Liver (tissue), 9 donors: ENCODE measurements around the gene TMEM131. TPM values are rescaled to one million over a fixed set of nuclear protein-coding genes. Genes with fewer than 3 reads are reported as not detected.
"Not testable (repeated sequence)": the region's sequence is repeated elsewhere in the genome, so short reads cannot be mapped to it uniquely, and the experiment has no call there.

Experiments
- DNase-seq: peaks from one replicate; pipeline ENCODE4 v3.0.0-alpha.2; 2017; ENCODE audit warnings: low spot score
- H3K27ac ChIP-seq, 2 donors: one replicate each; pipeline ENCODE4 v1.7.0; 2013; ENCODE audit warnings: inconsistent platforms in 2 of 2, low read length in 2 of 2, control low read depth in 1 of 2, low read depth in 1 of 2, mild to moderate bottlenecking in 1 of 2
- H3K27me3 ChIP-seq, 4 donors: one replicate each; pipeline versions ENCODE4 v1.6.1 to v1.7.0; 2013; ENCODE audit warnings: low read length in 3 of 4, inconsistent platforms in 1 of 4, mild to moderate bottlenecking in 1 of 4, moderate library complexity in 1 of 4; ENCODE audit not compliant: control insufficient read depth in 4 of 4, insufficient read depth in 4 of 4
- H3K36me3 ChIP-seq, 4 donors: one replicate each; pipeline versions ENCODE4 v1.6.1 to v1.7.0; 2013; ENCODE audit warnings: low read length in 3 of 4, mild to moderate bottlenecking in 3 of 4, low read depth in 1 of 4, moderate library complexity in 1 of 4; ENCODE audit not compliant: control insufficient read depth in 4 of 4, insufficient read depth in 3 of 4
- H3K4me1 ChIP-seq, 4 donors: one replicate each; pipeline versions ENCODE4 v1.6.1 to v1.7.0; 2013; ENCODE audit warnings: low read length in 3 of 4, mild to moderate bottlenecking in 3 of 4, moderate library complexity in 1 of 4; ENCODE audit not compliant: control insufficient read depth in 4 of 4, insufficient read depth in 4 of 4
- H3K4me3 ChIP-seq, 3 donors: one replicate each; pipeline versions ENCODE4 v1.6.1 to v1.7.0; 2013; ENCODE audit warnings: low read length in 3 of 3, control low read depth in 1 of 3, low read depth in 1 of 3, mild to moderate bottlenecking in 1 of 3
- H3K9ac ChIP-seq, 2 donors: one replicate each; pipeline ENCODE4 v1.7.0; 2013; ENCODE audit warnings: low read length in 2 of 2, mild to moderate bottlenecking in 2 of 2, moderate library complexity in 2 of 2, control low read depth in 1 of 2, low read depth in 1 of 2
- H3K9me3 ChIP-seq, 4 donors: one replicate each; pipeline versions ENCODE4 v1.6.1 to v1.7.0; 2013; ENCODE audit warnings: low read length in 3 of 4; ENCODE audit not compliant: control insufficient read depth in 4 of 4
- ATF3 ChIP-seq: IDR thresholded peaks from 2 replicates; pipeline ENCODE4 v1.6.1; 2016; ENCODE audit warnings: antibody characterized with exemption
- CTCF ChIP-seq: fragments of 150-350 bp; IDR thresholded peaks from 2 replicates; pipeline ENCODE4 v1.5.1; 2017; ENCODE audit warnings: improper control_type of control experiment, low read depth, low read length; ENCODE audit not compliant: missing input control
- EGR1 ChIP-seq, 2 donors: IDR thresholded peaks; 2 replicates each; pipeline ENCODE4 v1.6.1; 2016 to 2018; ENCODE audit warnings: antibody characterized with exemption in 2 of 2, low read depth in 2 of 2
- GABPA ChIP-seq, 2 donors: IDR thresholded peaks in 1 of 2; conservative IDR thresholded peaks in 1 of 2; 2 replicates each; pipeline ENCODE4 v1.6.1; 2016; ENCODE audit warnings: antibody characterized with exemption in 2 of 2, mild to moderate bottlenecking in 1 of 2, moderate library complexity in 1 of 2
- HNF4A ChIP-seq, 2 donors: conservative IDR thresholded peaks; 2 replicates each; pipeline ENCODE4 v1.6.1; 2016; ENCODE audit warnings: antibody characterized with exemption in 2 of 2, mild to moderate bottlenecking in 2 of 2
- HNF4G ChIP-seq: IDR thresholded peaks from 2 replicates; pipeline ENCODE4 v1.6.1; 2016; ENCODE audit warnings: antibody characterized with exemption
- JUND ChIP-seq, 2 donors: IDR thresholded peaks; 2 replicates each; pipeline ENCODE4 v1.6.1; 2016; ENCODE audit warnings: antibody characterized with exemption in 2 of 2
- MAX ChIP-seq: IDR thresholded peaks from 2 replicates; pipeline ENCODE4 v1.6.1; 2016; ENCODE audit warnings: antibody characterized with exemption
- RAD21 ChIP-seq, 2 donors: IDR thresholded peaks; 2 replicates each; pipeline ENCODE4 v1.6.1; 2016; ENCODE audit warnings: antibody characterized with exemption in 2 of 2, mild to moderate bottlenecking in 2 of 2
- REST ChIP-seq: IDR thresholded peaks from 2 replicates; pipeline ENCODE4 v1.6.1; 2016; ENCODE audit warnings: antibody characterized with exemption, mild to moderate bottlenecking
- RXRA ChIP-seq, 2 donors: IDR thresholded peaks; 2 replicates each; pipeline ENCODE4 v1.6.1; 2017 to 2018; ENCODE audit warnings: antibody characterized with exemption in 2 of 2, mild to moderate bottlenecking in 1 of 2
- SP1 ChIP-seq: IDR thresholded peaks from 2 replicates; pipeline ENCODE4 v1.6.1; 2018; ENCODE audit warnings: antibody characterized with exemption, mild to moderate bottlenecking
- YY1 ChIP-seq: IDR thresholded peaks from 2 replicates; pipeline ENCODE4 v1.6.1; 2016; ENCODE audit warnings: antibody characterized with exemption, mild to moderate bottlenecking
- WGBS: extraction: QIAGEN DNeasy Blood & Tissue Kit; methylation state at CpG from one replicate; pipeline ENCODE4 v1.1.7; 2013; 5-methylcytosine and 5-hydroxymethylcytosine counted together
- polyA plus RNA-seq, 2 donors: library from polyadenylated mRNA; stranded (reverse) in 1 of 2; unstranded in 1 of 2; fragments of 200-250 nt in 1 of 2; fragments of >200 nt in 1 of 2; fragmentation: Nextera tagmentation in 1 of 2; extraction: Ambion mirVana in 1 of 2; gene quantifications; one replicate each; pipeline versions ENCODE4 v1.2.1 to v1.2.3, GENCODE V29; 2013 to 2015
- total RNA-seq, 2 donors: library from RNA; depleted of rRNA; stranded (reverse); fragments of >200 nt; gene quantifications; one replicate each; pipeline ENCODE4 v1.2.3, GENCODE V29; 2014
- TF ChIP-seq, protein P1 (sequence below): IDR thresholded peaks from 2 replicates; pipeline ENCODE4 v1.6.1; 2016; ENCODE audit warnings: antibody characterized with exemption
- donor health status: healthy.
- donor health status: healthy.
- donor health status: healthy.
- donor health status: healthy.
- donor health status: healthy.

The TMEM131 gene
- total and polyA plus RNA-seq, 4 donors = 6.1 to 22.8 (median 11.2) TPM

DNA sequence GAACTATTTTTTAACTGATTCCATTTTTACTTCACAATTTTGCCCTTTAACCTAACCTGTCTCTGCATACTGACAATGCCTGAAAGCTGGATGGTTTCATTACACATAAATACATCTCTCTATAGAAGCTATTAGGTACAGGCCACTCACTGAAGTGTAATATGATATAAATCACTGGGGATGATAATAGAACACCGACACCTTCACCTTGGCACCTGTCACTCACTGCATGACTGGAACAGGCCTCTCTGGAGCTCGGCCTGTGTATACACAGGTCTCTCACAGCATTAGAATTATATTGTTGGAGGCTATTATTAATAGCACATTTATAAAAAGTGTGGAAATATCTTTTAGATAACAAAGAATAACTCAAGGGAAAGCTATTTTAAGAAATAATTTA lies 138.2 kb downstream of the TMEM131 start:
- TF ChIP-seq CTCF (no peak), GABPA (IDR thresholded peaks at IDR 0.05 in 1 of 2, conservative IDR thresholded peaks at IDR 0.05 in 1 of 2) (no peak), HNF4G (no peak), REST (no peak), RXRA (IDR thresholded peaks at IDR 0.05) (no peak)
- TF ChIP-seq, protein P1, sequence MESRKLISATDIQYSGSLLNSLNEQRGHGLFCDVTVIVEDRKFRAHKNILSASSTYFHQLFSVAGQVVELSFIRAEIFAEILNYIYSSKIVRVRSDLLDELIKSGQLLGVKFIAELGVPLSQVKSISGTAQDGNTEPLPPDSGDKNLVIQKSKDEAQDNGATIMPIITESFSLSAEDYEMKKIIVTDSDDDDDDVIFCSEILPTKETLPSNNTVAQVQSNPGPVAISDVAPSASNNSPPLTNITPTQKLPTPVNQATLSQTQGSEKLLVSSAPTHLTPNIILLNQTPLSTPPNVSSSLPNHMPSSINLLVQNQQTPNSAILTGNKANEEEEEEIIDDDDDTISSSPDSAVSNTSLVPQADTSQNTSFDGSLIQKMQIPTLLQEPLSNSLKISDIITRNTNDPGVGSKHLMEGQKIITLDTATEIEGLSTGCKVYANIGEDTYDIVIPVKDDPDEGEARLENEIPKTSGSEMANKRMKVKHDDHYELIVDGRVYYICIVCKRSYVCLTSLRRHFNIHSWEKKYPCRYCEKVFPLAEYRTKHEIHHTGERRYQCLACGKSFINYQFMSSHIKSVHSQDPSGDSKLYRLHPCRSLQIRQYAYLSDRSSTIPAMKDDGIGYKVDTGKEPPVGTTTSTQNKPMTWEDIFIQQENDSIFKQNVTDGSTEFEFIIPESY = no peak
- no peak for DNase-seq
- WGBS = 95% methylated on average over 2 of the region's 2 CpGs
- no peak overlapping the region for H3K9ac ChIP-seq
- no peaks in the 10 kb centered on the region for H3K9me3 ChIP-seq
- H3K27me3 ChIP-seq = no peaks in the 10 kb centered on the region
- no peak overlapping the region for H3K27ac ChIP-seq
- no peak overlapping the region for H3K4me3 ChIP-seq
- H3K36me3 ChIP-seq = peaks cover 0 to 3% (median under 1%) of the 10 kb centered on the region in 4 donors
- H3K4me1 ChIP-seq = no peaks in the 10 kb centered on the region

DNA sequence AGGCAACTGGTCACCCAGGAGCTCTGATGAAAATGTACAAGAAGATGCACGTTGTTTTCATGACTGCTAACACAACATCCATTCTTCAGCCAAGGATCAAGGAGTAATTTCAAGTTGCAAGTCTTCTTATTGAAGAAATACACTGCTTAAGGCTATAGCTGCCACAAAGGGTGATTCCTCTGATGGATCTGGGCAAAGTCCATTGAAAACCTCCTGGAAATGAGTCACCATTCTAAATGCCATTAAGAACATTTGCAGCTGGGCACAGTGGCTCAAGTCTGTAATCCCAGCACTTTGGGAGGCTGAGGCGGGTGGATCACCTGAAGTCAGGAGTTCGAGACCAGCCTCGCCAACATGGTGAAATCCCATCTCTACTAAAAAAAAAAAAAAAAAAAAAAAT lies 142.7 kb downstream of the TMEM131 start:
- not testable (repeated sequence) for H3K9ac ChIP-seq, H3K9me3 ChIP-seq, H3K4me3 ChIP-seq, H3K27ac ChIP-seq, H3K4me1 ChIP-seq, H3K27me3 ChIP-seq, H3K36me3 ChIP-seq, DNase-seq
- peak; percentile 8 to 25 for TF ChIP-seq HNF4A (conservative IDR thresholded peaks at IDR 0.05)
- 95% methylated on average over 4 of the region's 4 CpGs for WGBS

DNA sequence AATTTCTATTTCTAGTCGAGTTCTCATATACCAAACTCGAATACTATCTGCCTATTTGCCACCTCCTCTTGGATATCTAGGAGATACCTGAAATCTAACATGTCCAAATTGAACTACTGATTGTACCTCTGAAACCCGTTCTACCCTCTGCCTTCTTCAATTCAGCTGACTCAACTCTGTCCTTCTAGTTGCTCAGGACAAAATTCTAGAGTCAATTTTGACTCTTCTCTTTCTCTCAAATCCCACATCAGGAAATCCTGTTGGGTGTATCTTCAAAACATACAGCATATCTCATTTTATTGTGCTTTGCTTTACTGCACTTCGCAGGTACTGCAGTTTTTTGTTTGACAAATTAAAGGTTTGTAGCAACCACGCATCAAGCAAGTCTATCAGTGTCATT lies 144.6 kb downstream of the TMEM131 start:
- Histone ChIP-seq H3K27ac (no peak overlapping the region), H3K36me3 (no peaks in the 10 kb centered on the region), H3K9ac (no peak overlapping the region), H3K27me3 (no peaks in the 10 kb centered on the region), H3K9me3 (no peaks in the 10 kb centered on the region), H3K4me1 (peaks cover 0 to 3% (median 0%) of the 10 kb centered on the region in 4 donors), H3K4me3 (no peak overlapping the region)
- WGBS = 84% methylated on average over 5 of the region's 5 CpGs
- no peak for TF ChIP-seq EGR1 (IDR thresholded peaks at IDR 0.05; ENCODE audit: low read depth in 2 of 2)
- no peak for TF ChIP-seq GABPA (IDR thresholded peaks at IDR 0.05 in 1 of 2, conservative IDR thresholded peaks at IDR 0.05 in 1 of 2)
- TF ChIP-seq ATF3 = no peak
- TF ChIP-seq SP1 = no peak
- no peak for TF ChIP-seq JUND (IDR thresholded peaks at IDR 0.05)
- no peak for TF ChIP-seq REST
- no peak for TF ChIP-seq RAD21 (IDR thresholded peaks at IDR 0.05)
- no peak for TF ChIP-seq MAX
- no peak for TF ChIP-seq YY1
- no peak for DNase-seq
